SK-N-SH treated with all-trans-retinoic acid at 6 μM for 48 hours (cell line): Measurements from ENCODE around the gene CDHR3.

Experiments
- ATAC-seq: fragments of 200-7000 bp; cut with Tn5 transposase; 3 replicates; pipeline ENCODE4 v1.9.1; 2020; ENCODE audit warnings: mild to moderate bottlenecking, moderate library complexity
- ARNTL ChIP-seq: fragments of 450-650 bp; formaldehyde crosslinking; IDR thresholded peaks from 2 replicates; pipeline ENCODE4 v1.5.0; 2020; ENCODE audit warnings: low read depth, mild to moderate bottlenecking, moderate library complexity, borderline replicate concordance
- BACH2 ChIP-seq: fragments of 250-450 bp; sonication (Bioruptor Pico); IDR thresholded peaks from 2 replicates; pipeline ENCODE4 v1.9.0; 2021; ENCODE audit warnings: mild to moderate bottlenecking, borderline replicate concordance
- CSDC2 ChIP-seq: fragments of 250-450 bp; sonication (Bioruptor Pico); IDR thresholded peaks from 2 replicates; pipeline ENCODE4 v1.5.0; 2020; ENCODE audit warnings: mild to moderate bottlenecking, moderate library complexity
- CSRNP3 ChIP-seq: fragments of 250-450 bp; sonication (Bioruptor Pico); IDR thresholded peaks from 2 replicates; pipeline ENCODE4 v1.5.1; 2021; ENCODE audit warnings: mild to moderate bottlenecking, moderate library complexity
- ESRRG ChIP-seq: fragments of 250-450 bp; sonication (Bioruptor Pico); IDR thresholded peaks from 2 replicates; pipeline ENCODE4 v1.6.1; 2021; ENCODE audit warnings: mild to moderate bottlenecking
- GLIS3 ChIP-seq: fragments of 250-450 bp; sonication (Bioruptor Pico); IDR thresholded peaks from 2 replicates; pipeline ENCODE4 v1.5.0; 2020; ENCODE audit warnings: mild to moderate bottlenecking, moderate library complexity
- OSR1 ChIP-seq: fragments of 250-450 bp; sonication (Bioruptor Pico); IDR thresholded peaks from 2 replicates; pipeline ENCODE4 v1.8.0; 2022; ENCODE audit warnings: moderate library complexity, mild to moderate bottlenecking, inconsistent platforms
- POU6F1 ChIP-seq: fragments of 250-450 bp; sonication (Bioruptor Pico); IDR thresholded peaks from 2 replicates; pipeline ENCODE4 v1.8.0; 2021; ENCODE audit warnings: low read depth, mild to moderate bottlenecking, moderate library complexity, borderline replicate concordance
- PPARA ChIP-seq: fragments of 250-450 bp; sonication (Bioruptor Pico); IDR thresholded peaks from 2 replicates; pipeline ENCODE4 v1.5.0; 2020; ENCODE audit warnings: mild to moderate bottlenecking, borderline replicate concordance
- SNAI2 ChIP-seq: fragments of 250-450 bp; sonication (Bioruptor Pico); IDR thresholded peaks from 2 replicates; pipeline ENCODE4 v1.5.0; 2020; ENCODE audit warnings: mild to moderate bottlenecking, moderate library complexity
- TCF4 ChIP-seq: fragments of 250-450 bp; sonication (Bioruptor Pico); IDR thresholded peaks from 2 replicates; pipeline ENCODE4 v1.8.0; 2021; ENCODE audit warnings: mild to moderate bottlenecking, moderate library complexity, borderline replicate concordance
- TOX ChIP-seq: fragments of 250-450 bp; sonication (Bioruptor Pico); IDR thresholded peaks from 2 replicates; pipeline ENCODE4 v1.8.0; 2021; ENCODE audit warnings: mild to moderate bottlenecking, moderate library complexity, borderline replicate concordance
- TSHZ2 ChIP-seq: fragments of 250-450 bp; sonication (Bioruptor Pico); IDR thresholded peaks from 2 replicates; pipeline ENCODE4 v1.5.0; 2020; ENCODE audit warnings: mild to moderate bottlenecking, moderate library complexity
- ZC3H10 ChIP-seq: fragments of 250-450 bp; sonication (Bioruptor Pico); IDR thresholded peaks from 2 replicates; pipeline ENCODE4 v1.5.1; 2021; ENCODE audit warnings: mild to moderate bottlenecking, moderate library complexity
- ZFP3 ChIP-seq: fragments of 250-450 bp; sonication (Bioruptor Pico); IDR thresholded peaks from 2 replicates; pipeline ENCODE4 v1.5.0; 2020; ENCODE audit warnings: mild to moderate bottlenecking, moderate library complexity
- ZFP30 ChIP-seq: fragments of 450-650 bp; formaldehyde crosslinking; IDR thresholded peaks from 2 replicates; pipeline ENCODE4 v1.5.0; 2022; ENCODE audit warnings: mild to moderate bottlenecking, moderate library complexity
- ZNF565 ChIP-seq: fragments of 450-650 bp; formaldehyde crosslinking; conservative IDR thresholded peaks from 2 replicates; pipeline ENCODE4 v1.5.0; 2020; ENCODE audit warnings: low read depth, mild to moderate bottlenecking, moderate library complexity
- ZNF70 ChIP-seq: fragments of 450-650 bp; formaldehyde crosslinking; IDR thresholded peaks from 2 replicates; pipeline ENCODE4 v1.5.0; 2020; ENCODE audit warnings: mild to moderate bottlenecking, moderate library complexity
- TF ChIP-seq, protein P1 (sequence below): fragments of 250-450 bp; sonication (Bioruptor Pico); IDR thresholded peaks from 2 replicates; pipeline ENCODE4 v1.8.0; 2020; ENCODE audit warnings: mild to moderate bottlenecking, moderate library complexity, borderline replicate concordance

CDHR3 gene

DNA sequence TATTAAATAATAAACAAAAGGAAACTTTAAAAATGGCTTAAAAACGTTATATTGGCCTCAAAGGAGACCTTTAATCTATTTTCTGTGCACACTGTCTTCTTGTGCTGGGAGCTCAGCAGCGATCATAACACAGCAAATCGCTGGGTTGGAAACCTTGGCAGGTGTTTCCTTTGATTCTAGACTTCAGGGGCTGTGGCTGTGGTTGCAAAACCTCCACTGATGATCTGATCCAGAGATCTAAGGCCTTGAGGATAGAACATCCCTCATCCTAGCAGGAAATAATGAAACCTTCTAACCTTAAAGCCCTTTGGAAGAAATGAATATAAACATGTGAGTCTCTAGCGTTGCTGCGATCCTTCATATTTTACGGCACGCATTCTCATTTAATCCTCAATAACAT, 29.8 kb downstream of the CDHR3 start (continued):
- no peak for TF ChIP-seq ZFP30 (CRISPR knock-in tag)
- TF ChIP-seq TSHZ2 (CRISPR knock-in tag) = no peak

- no peak for ATAC-seq
- TF ChIP-seq, protein P1, sequence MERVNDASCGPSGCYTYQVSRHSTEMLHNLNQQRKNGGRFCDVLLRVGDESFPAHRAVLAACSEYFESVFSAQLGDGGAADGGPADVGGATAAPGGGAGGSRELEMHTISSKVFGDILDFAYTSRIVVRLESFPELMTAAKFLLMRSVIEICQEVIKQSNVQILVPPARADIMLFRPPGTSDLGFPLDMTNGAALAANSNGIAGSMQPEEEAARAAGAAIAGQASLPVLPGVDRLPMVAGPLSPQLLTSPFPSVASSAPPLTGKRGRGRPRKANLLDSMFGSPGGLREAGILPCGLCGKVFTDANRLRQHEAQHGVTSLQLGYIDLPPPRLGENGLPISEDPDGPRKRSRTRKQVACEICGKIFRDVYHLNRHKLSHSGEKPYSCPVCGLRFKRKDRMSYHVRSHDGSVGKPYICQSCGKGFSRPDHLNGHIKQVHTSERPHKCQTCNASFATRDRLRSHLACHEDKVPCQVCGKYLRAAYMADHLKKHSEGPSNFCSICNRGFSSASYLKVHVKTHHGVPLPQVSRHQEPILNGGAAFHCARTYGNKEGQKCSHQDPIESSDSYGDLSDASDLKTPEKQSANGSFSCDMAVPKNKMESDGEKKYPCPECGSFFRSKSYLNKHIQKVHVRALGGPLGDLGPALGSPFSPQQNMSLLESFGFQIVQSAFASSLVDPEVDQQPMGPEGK = no peak
- TF ChIP-seq BACH2 (CRISPR knock-in tag) (no peak), ZC3H10 (CRISPR knock-in tag) (no peak), POU6F1 (no peak), CSRNP3 (no peak), GLIS3 (no peak), ZFP30 (CRISPR knock-in tag) (no peak), SNAI2 (CRISPR knock-in tag) (no peak), TCF4 (no peak), ZFP3 (CRISPR knock-in tag) (no peak), ZNF565 (no peak)
Measured at GRCh38 chr7:105996860-105997737, 34.0 kb downstream of the CDHR3 start.

- TF ChIP-seq CSRNP3 (no peak), TOX (no peak), TCF4 (no peak), PPARA (CRISPR knock-in tag) (no peak), TSHZ2 (CRISPR knock-in tag) (no peak), SNAI2 (CRISPR knock-in tag) (no peak), OSR1 (CRISPR knock-in tag) (no peak), CSDC2 (CRISPR knock-in tag) (no peak), ZC3H10 (CRISPR knock-in tag) (no peak), GLIS3 (no peak), ARNTL (CRISPR knock-in tag) (no peak), ESRRG (CRISPR knock-in tag) (no peak), ZNF70 (CRISPR knock-in tag) (no peak), BACH2 (CRISPR knock-in tag) (no peak)
- ATAC-seq = no peak
Measured at GRCh38 chr7:105999256-105999655, 36.2 kb downstream of the CDHR3 start.
